ENCODE data around the gene ATP8A2.

DNA sequence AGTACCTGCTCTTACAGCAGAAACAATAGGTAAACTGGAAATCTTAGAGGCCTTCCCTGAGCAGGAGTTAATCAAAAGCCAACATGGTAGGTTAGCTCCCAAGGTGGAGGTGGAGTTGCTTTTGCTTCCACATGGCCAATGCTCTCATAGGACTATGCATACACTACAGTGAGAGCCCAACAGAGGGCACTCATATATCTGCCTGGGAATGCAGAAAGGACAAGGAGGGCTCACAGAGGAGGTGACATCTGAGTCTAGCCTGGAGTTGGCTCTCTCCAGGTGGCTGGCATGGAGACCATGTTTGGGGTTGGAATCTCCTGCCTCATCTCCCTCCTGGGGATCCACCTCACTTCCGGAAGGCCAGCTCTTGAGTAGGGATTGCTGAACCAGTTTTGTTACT, 34.6 kb downstream of the ATP8A2 start:
- TF ChIP-seq, protein P1, sequence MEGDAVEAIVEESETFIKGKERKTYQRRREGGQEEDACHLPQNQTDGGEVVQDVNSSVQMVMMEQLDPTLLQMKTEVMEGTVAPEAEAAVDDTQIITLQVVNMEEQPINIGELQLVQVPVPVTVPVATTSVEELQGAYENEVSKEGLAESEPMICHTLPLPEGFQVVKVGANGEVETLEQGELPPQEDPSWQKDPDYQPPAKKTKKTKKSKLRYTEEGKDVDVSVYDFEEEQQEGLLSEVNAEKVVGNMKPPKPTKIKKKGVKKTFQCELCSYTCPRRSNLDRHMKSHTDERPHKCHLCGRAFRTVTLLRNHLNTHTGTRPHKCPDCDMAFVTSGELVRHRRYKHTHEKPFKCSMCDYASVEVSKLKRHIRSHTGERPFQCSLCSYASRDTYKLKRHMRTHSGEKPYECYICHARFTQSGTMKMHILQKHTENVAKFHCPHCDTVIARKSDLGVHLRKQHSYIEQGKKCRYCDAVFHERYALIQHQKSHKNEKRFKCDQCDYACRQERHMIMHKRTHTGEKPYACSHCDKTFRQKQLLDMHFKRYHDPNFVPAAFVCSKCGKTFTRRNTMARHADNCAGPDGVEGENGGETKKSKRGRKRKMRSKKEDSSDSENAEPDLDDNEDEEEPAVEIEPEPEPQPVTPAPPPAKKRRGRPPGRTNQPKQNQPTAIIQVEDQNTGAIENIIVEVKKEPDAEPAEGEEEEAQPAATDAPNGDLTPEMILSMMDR (IDR thresholded peaks at IDR 0.05; ENCODE audit: low read length) = no peak
- no peak for TF ChIP-seq EZH2 (optimal IDR thresholded peaks at IDR 0.05; ENCODE audit: low read depth, low read length)

Data from MM.1S (cell line).